ENCODE measurements around the gene C6orf141.
"Not testable (repeated sequence)": the region's sequence is repeated elsewhere in the genome, so short reads cannot be mapped to it uniquely, and the experiment has no call there.

C6orf141 gene

GRCh38 chr6:49563006-49563886 lies 12.8 kb downstream of the C6orf141 start:
- no peak overlapping the region for H3K4me3 ChIP-seq (ENCODE audit: low read depth, low read length)
- no peak for DNase-seq (ENCODE audit: low read depth)

DNA sequence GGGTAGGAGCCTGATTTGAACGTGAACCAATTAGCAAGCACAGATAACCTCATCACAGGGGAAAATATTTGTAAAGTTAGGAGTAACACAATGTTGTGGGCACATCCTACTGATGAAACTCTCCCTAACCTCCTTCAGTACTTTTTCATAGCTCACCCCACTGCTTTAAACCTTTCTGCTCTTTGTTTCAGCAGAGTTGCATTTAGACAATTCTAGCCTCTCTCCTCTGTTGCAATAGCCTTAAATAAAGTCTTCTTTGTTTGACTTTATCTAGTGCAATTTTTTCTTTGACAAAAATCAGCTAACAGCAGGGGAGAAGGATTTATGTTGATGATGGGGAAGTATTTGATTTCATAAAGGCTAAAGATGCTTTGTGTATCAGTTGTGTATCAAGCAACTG lies 14.1 kb downstream of the C6orf141 start:
- no peak overlapping the region for H3K4me3 ChIP-seq (ENCODE audit: low read depth, low read length)

DNA sequence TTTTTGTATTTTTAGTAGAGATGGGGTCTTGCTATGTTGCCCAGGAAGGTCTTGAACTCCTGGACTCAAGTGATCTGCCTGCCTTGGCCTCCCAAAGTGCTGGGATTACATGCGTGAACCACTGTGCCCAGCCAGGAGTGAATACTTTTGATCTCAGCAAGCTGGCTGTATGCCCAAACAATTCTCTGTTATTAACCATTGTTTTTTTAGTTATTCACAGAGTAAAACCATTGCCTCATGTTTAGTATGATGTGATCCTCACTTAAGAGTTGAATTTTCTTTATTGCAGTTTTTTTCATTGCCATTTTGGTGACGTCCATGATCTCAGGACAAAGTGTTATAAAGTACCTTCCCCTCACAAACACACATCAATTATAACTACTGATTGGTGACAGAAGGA lies 14.8 kb downstream of the C6orf141 start:
- DNase-seq (ENCODE audit: low read depth) = no peak
- no peak overlapping the region for H3K4me3 ChIP-seq (ENCODE audit: low read depth, low read length)

More for the DNA sequence above, 14.1 kb downstream of the C6orf141 start:
- no peak for DNase-seq (ENCODE audit: low read depth)

GRCh38 chr6:49565855-49566254 lies 15.4 kb downstream of the C6orf141 start:
- no peak for DNase-seq (ENCODE audit: low read depth)
- H3K4me3 ChIP-seq (ENCODE audit: low read depth, low read length) = no peak overlapping the region

DNA sequence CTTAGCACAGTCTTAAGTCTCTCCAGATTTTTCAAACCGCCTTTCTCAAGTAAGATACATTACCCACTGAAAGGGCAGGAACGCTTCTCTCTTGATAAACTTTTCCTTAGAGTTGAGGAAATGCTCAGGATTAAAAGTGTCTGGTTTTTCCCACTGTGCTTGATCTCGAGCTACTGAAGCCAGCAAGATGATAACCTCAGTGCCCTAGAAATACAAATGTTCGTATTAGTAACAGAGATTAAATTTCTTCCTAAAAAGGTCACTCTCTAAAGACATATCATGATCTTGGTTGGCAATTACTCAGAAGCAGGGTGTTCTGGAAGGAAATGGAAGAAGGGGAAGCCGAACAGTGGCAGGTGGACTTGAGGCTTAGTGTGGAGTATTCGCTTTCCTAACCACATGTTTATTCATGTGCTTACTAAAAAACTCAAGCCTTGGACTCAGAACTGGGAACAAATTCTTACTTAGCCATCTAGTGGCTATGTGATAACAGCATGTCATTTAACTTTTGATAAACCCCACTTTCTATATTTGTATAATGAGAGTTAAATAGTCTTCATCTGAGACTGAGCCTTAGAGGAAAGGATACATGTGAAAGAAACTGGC lies 20.1 kb downstream of the C6orf141 start:
- DNase-seq (ENCODE audit: low read depth) = no peak
- no peak overlapping the region for H3K4me3 ChIP-seq (ENCODE audit: low read depth, low read length)

DNA sequence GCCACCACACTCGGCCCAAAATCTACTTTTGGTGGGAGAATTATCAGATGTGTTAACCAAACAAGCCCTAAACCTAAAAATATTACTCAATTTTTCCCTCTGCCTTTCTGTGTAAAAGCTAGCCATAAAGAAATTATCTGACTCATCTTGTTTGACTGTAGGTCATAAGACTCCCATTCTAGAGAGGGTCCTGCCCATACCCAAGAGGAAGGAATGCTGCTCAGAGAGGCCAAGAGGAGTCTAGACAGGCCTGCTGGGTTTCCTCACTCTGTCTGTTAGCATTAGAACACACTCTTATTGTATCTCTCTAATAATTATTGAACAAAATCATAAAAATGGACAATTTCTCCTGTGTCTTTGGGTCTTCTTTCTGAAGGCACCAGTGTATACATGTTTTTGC lies 26.1 kb downstream of the C6orf141 start:
- DNase-seq (ENCODE audit: low read depth) = no peak

GRCh38 chr6:49579649-49580048 lies 29.2 kb downstream of the C6orf141 start:
- no peak for DNase-seq (ENCODE audit: low read depth)
- no peak overlapping the region for H3K4me3 ChIP-seq (ENCODE audit: low read depth, low read length)

More for the DNA sequence above, 26.1 kb downstream of the C6orf141 start:
- no peak overlapping the region for H3K4me3 ChIP-seq (ENCODE audit: low read depth, low read length)

DNA sequence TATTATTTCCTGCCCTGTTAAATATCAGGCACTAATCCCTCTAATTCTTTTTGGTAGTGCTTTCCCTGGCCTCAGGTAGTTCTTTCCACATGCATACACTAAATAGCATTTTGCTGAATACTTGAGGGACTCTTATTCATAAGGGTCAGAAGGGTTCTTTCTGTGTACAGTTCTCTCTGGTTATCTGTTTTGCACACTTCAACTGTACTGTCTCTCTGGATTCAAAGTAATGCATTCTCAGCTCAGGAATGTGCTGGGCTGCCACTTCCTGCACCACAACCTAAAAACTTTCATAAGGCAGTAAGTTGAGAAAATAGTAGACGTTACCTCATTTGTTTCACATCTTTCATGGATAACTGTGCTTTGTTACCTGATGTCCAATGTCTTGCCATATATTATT lies 32.1 kb downstream of the C6orf141 start:
- DNase-seq (ENCODE audit: low read depth) = no peak
- H3K4me3 ChIP-seq (ENCODE audit: low read depth, low read length) = no peak overlapping the region

GRCh38 chr6:49587262-49587661 lies 36.8 kb downstream of the C6orf141 start:
- DNase-seq (ENCODE audit: low read depth); H3K4me3 ChIP-seq (ENCODE audit: low read depth, low read length): not testable (repeated sequence)
